ENCODE measurements around the gene NXF3. TPM values are rescaled to one million over a fixed set of nuclear protein-coding genes. Genes with fewer than 3 reads are reported as not detected.

Gene NXF3
- total RNA-seq, 1 experiment from 2014 or later: not detected

DNA sequence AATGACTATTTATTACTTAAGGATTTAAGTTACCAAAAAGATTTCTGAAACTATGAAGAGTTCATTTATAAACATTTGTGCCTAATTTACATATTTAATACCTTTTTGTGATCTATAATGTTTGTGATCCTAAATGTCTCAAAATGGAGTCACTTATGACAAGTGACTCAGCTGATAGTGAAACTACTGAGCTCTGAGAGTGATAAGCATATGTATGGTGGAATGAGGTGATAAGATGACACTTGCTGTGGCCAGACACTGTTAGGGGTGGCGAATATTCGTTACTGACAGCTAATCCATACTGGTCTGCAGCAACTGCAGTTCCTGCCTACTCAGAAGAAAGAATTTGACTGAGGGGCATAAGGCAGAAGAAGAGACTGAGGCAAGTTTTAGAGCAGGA, 5.5 kb upstream of the NXF3 start:
- ChIA-PET CTCF (no interaction called here), POLR2A (ENCODE audit: unreplicated experiment) (no interaction called here)
- DNase-seq: no peak
- Histone ChIP-seq H3K9me3 (ENCODE audit: insufficient read depth, low read depth) (no peaks in the 10 kb centered on the region), H3K36me3 (ENCODE audit: low read depth) (no peaks in the 10 kb centered on the region), H3K27ac (no peak overlapping the region), H3K79me2 (ENCODE audit: low read depth) (no peaks in the 10 kb centered on the region), H4K20me1 (ENCODE audit: insufficient read depth) (no peaks in the 10 kb centered on the region), H3K4me1 (replicated peaks; ENCODE audit: insufficient read depth) (no peaks in the 10 kb centered on the region), H3K4me3 (no peak overlapping the region), H3K27me3 (ENCODE audit: insufficient read depth, low read depth) (no peaks in the 10 kb centered on the region), H3K4me2 (no peak overlapping the region), H3K9me2 (ENCODE audit: insufficient read depth) (no peaks in the 10 kb centered on the region), H2AFZ (no peak overlapping the region), H3F3A (ENCODE audit: insufficient read depth, low read depth) (no peaks in the 10 kb centered on the region)
- TF ChIP-seq CTCF (conservative IDR thresholded peaks at IDR 0.05) (no peak), EZH2 (IDR thresholded peaks at IDR 0.05; ENCODE audit: low read depth) (no peak)
- intact Hi-C loops (cut with micrococcal nuclease; ENCODE audit: unreplicated experiment): no loop called here
- no TSS peak for BruUV-seq (replicated peaks)

GRCh38 chrX:103081051-103081450, 11.9 kb downstream of the NXF3 start:
- no peaks in the 10 kb centered on the region for H3K9me3 ChIP-seq (ENCODE audit: insufficient read depth, low read depth)
- no peak overlapping the region for H3K4me3 ChIP-seq
- H3K9me2 ChIP-seq (ENCODE audit: insufficient read depth): no peaks in the 10 kb centered on the region
- TF ChIP-seq EZH2 (IDR thresholded peaks at IDR 0.05; ENCODE audit: low read depth) (no peak), CTCF (conservative IDR thresholded peaks at IDR 0.05) (no peak)
- H3K27ac ChIP-seq: no peak overlapping the region
- H3K4me1 ChIP-seq (replicated peaks; ENCODE audit: insufficient read depth): no peaks in the 10 kb centered on the region
- BruUV-seq (replicated peaks): no TSS peak
- no peak overlapping the region for H2AFZ ChIP-seq
- H3K27me3 ChIP-seq (ENCODE audit: insufficient read depth, low read depth): peaks cover 29% of the 10 kb centered on the region; the same call in 1 of the 2 replicates
- ChIA-PET CTCF (no interaction called here), POLR2A (ENCODE audit: unreplicated experiment) (no interaction called here)
- no peak overlapping the region for H3K4me2 ChIP-seq
- H3K36me3 ChIP-seq (ENCODE audit: low read depth): no peaks in the 10 kb centered on the region
- H3K79me2 ChIP-seq (ENCODE audit: low read depth): no peaks in the 10 kb centered on the region
- intact Hi-C loops (cut with micrococcal nuclease; ENCODE audit: unreplicated experiment): no loop called here
- H4K20me1 ChIP-seq (ENCODE audit: insufficient read depth): no peaks in the 10 kb centered on the region
- no peaks in the 10 kb centered on the region for H3F3A ChIP-seq (ENCODE audit: insufficient read depth, low read depth)
- no peak for DNase-seq

GRCh38 chrX:103073467-103073866, 19.5 kb downstream of the NXF3 start:
- Histone ChIP-seq H3K36me3 (ENCODE audit: low read depth) (no peaks in the 10 kb centered on the region), H3K9me2 (ENCODE audit: insufficient read depth) (no peaks in the 10 kb centered on the region), H2AFZ (no peak overlapping the region), H3K4me2 (no peak overlapping the region), H3F3A (ENCODE audit: insufficient read depth, low read depth) (no peaks in the 10 kb centered on the region), H4K20me1 (ENCODE audit: insufficient read depth) (no peaks in the 10 kb centered on the region), H3K27ac (no peak overlapping the region), H3K9me3 (ENCODE audit: insufficient read depth, low read depth) (no peaks in the 10 kb centered on the region), H3K79me2 (ENCODE audit: low read depth) (no peaks in the 10 kb centered on the region), H3K27me3 (ENCODE audit: insufficient read depth, low read depth) (peaks cover 35% of the 10 kb centered on the region), H3K4me3 (no peak overlapping the region), H3K4me1 (replicated peaks; ENCODE audit: insufficient read depth) (no peaks in the 10 kb centered on the region)
- TF ChIP-seq CTCF (conservative IDR thresholded peaks at IDR 0.05): no peak
- TF ChIP-seq EZH2 (IDR thresholded peaks at IDR 0.05; ENCODE audit: low read depth): no peak
- DNase-seq: no peak
- CTCF ChIA-PET: no interaction called here
- BruUV-seq (replicated peaks): no TSS peak
- intact Hi-C loops (cut with micrococcal nuclease; ENCODE audit: unreplicated experiment): no loop called here
- POLR2A ChIA-PET (ENCODE audit: unreplicated experiment): no interaction called here
